GM18508 (cell line): ENCODE data around the gene SLC6A9.

ENCODE experiments used
- ATAC-seq: cut with Tn5 transposase; IDR thresholded peaks from one replicate; pipeline ENCODE4 v1.9.1; 2021; ENCODE audit warnings: moderate number of reproducible peaks; ENCODE audit not compliant: insufficient read depth, unreplicated experiment

The SLC6A9 gene

GRCh38 chr1:44030605-44031251, 534 bp downstream of the SLC6A9 start:
- no peak for ATAC-seq

- no peak for ATAC-seq
These were observed 1.2 kb downstream of the SLC6A9 start for GRCh38 chr1:44029911-44030604.

- no peak for ATAC-seq
These were observed 1.9 kb downstream of the SLC6A9 start for GRCh38 chr1:44029260-44029910.

GRCh38 chr1:44027320-44027719, 3.9 kb downstream of the SLC6A9 start:
- ATAC-seq: no peak

GRCh38 chr1:44025816-44026215, 5.4 kb downstream of the SLC6A9 start:
- ATAC-seq: no peak

DNA sequence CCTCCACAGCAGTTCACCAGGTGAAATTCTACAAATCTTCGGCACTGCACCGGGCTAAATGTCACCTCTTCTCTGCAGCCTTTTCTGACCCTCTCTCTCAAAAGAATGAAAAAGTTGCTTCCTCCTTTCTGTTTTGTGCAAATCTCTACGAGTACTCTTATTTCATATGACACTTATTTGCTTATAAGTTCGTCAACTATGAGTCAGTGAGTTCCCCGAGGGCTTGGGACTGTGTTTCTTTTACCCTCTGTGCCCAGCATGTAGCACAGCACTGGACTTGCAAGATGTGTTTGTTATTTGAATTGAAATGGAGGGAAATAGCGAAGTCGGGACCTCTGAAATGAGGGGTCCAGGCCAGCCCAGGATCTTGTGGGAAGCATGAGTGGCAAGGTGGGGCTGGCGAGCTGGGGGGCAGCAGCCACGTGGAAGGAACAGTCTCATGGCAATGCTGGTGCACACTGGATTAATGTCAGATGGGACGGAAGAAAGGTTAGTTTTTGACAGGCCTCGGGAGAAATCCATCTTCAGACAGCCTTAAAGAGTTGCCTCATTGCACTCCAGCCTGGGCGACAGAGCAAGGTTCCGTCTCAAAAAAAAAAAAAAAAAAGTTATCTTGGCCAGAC, 6.2 kb downstream of the SLC6A9 start:
- no peak for ATAC-seq

GRCh38 chr1:44024031-44024902, 7.0 kb downstream of the SLC6A9 start:
- ATAC-seq: no peak

- no peak for ATAC-seq
These were observed 9.5 kb downstream of the SLC6A9 start for GRCh38 chr1:44021581-44022321.

- no peak for ATAC-seq
These were observed 10.1 kb downstream of the SLC6A9 start for GRCh38 chr1:44021156-44021555.

GRCh38 chr1:44020464-44020863, 10.8 kb downstream of the SLC6A9 start:
- ATAC-seq: no peak

- no peak for ATAC-seq
These were observed 11.8 kb downstream of the SLC6A9 start for GRCh38 chr1:44019466-44019948.

GRCh38 chr1:44016890-44017400, 14.3 kb downstream of the SLC6A9 start:
- ATAC-seq: no peak

DNA sequence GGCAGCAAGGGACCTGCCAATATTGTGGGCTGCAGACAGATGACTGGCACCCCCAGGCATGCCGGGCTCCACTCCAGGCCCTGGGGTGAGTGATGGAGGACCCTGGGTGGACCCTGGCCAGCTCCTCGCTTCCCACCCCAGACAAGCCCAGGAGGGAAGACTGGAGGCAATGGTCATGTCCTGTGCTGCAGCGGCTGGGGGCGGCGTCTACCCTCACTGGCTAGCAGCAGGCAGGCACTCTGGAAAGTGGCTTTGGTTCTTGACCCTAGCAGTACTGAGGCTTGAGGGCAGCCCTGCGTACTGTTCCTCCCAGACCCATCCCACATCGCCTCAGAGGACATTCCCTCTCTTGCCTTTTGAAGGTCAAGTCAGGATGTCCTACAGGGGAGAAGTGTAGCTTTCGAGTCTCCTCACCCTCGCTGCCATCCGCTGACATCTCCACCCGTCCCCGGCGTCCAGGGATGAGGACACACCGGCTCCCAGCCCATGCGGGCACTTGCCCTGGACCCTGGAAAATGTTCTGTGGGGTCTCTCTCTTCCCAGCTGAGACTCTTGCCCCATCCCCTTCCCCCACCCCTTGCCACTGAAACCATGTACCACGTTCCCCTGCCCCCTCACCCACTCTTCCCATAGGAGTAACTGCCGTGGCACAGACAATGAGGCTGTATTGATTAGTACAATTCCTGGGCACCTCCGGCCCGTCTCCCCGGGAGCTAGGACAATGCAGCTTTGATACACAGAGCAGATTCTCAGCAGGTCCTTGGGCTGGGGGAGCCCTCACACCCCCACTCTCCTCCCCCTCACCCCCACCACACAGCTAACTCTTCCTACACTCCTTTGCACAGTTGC, 15.0 kb downstream of the SLC6A9 start:
- no peak for ATAC-seq

- no peak for ATAC-seq
These were observed 16.1 kb downstream of the SLC6A9 start for GRCh38 chr1:44015206-44015605.

- no peak for ATAC-seq
These were observed 16.7 kb downstream of the SLC6A9 start for GRCh38 chr1:44014365-44015104.

DNA sequence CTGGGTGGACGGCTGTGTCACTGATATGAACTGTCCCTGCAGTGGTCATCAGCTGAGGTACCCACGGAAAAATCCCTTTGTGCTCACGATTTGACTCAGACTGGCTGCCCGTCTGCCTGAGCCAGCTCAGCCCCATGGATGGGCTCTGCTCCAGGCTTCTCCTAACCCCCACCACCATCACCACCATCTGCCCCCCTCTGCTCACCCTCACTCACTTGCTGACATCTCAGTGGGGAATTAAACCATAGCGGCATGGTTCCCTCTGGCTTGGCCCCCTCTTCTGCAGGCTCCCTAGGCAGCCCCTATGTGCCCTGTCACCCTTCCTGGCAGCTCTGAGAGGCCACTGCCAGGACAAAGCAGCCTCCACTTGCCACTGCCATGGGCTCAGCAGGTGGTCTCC, 17.3 kb downstream of the SLC6A9 start:
- ATAC-seq: no peak

DNA sequence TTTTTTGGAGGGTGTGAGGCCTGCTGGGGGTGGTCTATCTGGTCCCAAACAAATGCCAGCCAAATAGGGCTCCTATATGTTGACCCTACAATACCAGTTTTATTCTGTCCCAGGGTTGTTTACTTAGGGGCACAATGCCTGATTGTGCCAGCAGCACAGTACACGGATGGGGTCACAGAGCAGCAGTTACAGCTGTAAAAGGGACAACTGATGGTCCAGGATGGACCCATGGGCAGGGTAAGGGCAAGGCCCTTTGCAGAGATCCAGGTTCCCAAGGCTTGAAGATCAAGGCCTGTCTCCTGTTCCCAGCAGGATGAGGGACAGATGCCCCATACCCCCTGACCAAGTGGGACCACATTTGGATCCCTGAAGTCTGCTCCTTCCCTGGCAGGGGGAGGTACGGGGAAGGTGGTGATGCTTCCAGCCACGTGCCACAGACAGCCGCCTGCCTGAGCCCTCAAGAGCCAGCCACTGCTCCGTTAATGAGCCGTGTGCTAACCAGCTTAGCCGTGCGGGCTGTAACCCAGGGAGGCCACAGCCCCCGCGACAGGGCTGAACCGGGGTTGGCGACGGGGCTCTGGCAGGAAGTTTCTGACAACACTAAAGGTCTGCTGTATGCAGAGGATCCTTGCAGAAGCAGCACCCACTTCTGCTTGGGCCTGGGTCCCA, 18.2 kb downstream of the SLC6A9 start:
- ATAC-seq: no peak
